HUES6 (cell line): Measurements from ENCODE around the gene MAP7D3.

ENCODE experiments used
- H3K27ac ChIP-seq: 2 replicates; pipeline ENCODE4 v1.7.0; 2013; ENCODE audit warnings: low read depth, mild to moderate bottlenecking, low read length, inconsistent platforms
- H3K27me3 ChIP-seq: 2 replicates; pipeline ENCODE4 v1.6.1; 2013; ENCODE audit warnings: low read length; ENCODE audit not compliant: control insufficient read depth, insufficient read depth
- H3K36me3 ChIP-seq: 2 replicates; pipeline ENCODE4 v1.6.1; 2013; ENCODE audit warnings: low read length; ENCODE audit not compliant: control insufficient read depth, insufficient read depth
- H3K4me1 ChIP-seq: 2 replicates; pipeline ENCODE4 v1.6.1; 2013; ENCODE audit warnings: low read length; ENCODE audit not compliant: control insufficient read depth, insufficient read depth
- H3K4me3 ChIP-seq: 2 replicates; pipeline ENCODE4 v1.5.1; 2013; ENCODE audit warnings: low read depth, low read length
- H3K9ac ChIP-seq: one replicate; pipeline ENCODE4 v1.6.1; 2013; ENCODE audit warnings: mild to moderate bottlenecking, low read length
- H3K9me3 ChIP-seq: 2 replicates; pipeline ENCODE4 v1.6.1; 2013; ENCODE audit warnings: low read depth, low read length; ENCODE audit not compliant: control insufficient read depth, insufficient read depth

The MAP7D3 gene

DNA sequence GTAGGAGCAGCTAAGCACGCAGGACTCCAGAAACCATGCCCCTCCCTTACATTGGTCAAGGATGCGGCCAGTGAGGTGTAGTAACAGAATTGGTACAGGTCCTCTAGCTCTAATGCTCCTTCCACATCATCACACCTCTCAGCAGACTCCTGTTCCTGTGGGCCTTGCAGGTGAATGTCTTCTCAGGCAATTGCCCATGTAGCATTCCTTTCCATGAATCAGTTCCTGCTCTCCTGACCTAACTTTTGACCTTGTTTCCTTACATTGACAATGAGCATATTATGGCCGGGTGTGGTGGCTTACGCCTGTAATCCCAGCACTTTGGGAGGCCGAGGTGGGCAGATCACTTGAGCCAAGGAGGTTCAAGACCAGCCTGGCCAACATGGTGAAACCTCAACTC is 31.3 kb downstream of the MAP7D3 start:
- Histone ChIP-seq H3K4me1 (no peaks in the 10 kb centered on the region), H3K27me3 (no peaks in the 10 kb centered on the region), H3K9ac (no peak overlapping the region), H3K4me3 (no peak overlapping the region), H3K9me3 (no peaks in the 10 kb centered on the region), H3K27ac (no peak overlapping the region), H3K36me3 (peaks cover 78% of the 10 kb centered on the region)

- peaks cover 9% of the 10 kb centered on the region; the same call in 1 of the 2 replicates for H3K4me1 ChIP-seq
- H3K4me3 ChIP-seq, result no peak overlapping the region
- no peaks in the 10 kb centered on the region for H3K9me3 ChIP-seq
- H3K9ac ChIP-seq, result no peak overlapping the region
- peaks cover 65% of the 10 kb centered on the region for H3K36me3 ChIP-seq
- H3K27ac ChIP-seq, result no peak overlapping the region
- no peaks in the 10 kb centered on the region for H3K27me3 ChIP-seq
Observed at GRCh38 chrX:136215559-136215958, 35.6 kb downstream of the MAP7D3 start.

GRCh38 chrX:136214551-136214950 is 36.6 kb downstream of the MAP7D3 start:
- Histone ChIP-seq H3K4me3 (no peak overlapping the region), H3K4me1 (peaks cover 9% of the 10 kb centered on the region; the same call in 1 of the 2 replicates), H3K36me3 (peaks cover 64% of the 10 kb centered on the region), H3K9ac (no peak overlapping the region), H3K9me3 (no peaks in the 10 kb centered on the region), H3K27me3 (no peaks in the 10 kb centered on the region), H3K27ac (no peak overlapping the region)

GRCh38 chrX:136212557-136213111 is 38.6 kb downstream of the MAP7D3 start:
- Histone ChIP-seq H3K27ac (no peak overlapping the region), H3K36me3 (peaks cover 61% of the 10 kb centered on the region), H3K9me3 (no peaks in the 10 kb centered on the region), H3K4me1 (peaks cover 12% of the 10 kb centered on the region; the same call in 1 of the 2 replicates), H3K27me3 (no peaks in the 10 kb centered on the region), H3K4me3 (no peak overlapping the region), H3K9ac (no peak overlapping the region)

DNA sequence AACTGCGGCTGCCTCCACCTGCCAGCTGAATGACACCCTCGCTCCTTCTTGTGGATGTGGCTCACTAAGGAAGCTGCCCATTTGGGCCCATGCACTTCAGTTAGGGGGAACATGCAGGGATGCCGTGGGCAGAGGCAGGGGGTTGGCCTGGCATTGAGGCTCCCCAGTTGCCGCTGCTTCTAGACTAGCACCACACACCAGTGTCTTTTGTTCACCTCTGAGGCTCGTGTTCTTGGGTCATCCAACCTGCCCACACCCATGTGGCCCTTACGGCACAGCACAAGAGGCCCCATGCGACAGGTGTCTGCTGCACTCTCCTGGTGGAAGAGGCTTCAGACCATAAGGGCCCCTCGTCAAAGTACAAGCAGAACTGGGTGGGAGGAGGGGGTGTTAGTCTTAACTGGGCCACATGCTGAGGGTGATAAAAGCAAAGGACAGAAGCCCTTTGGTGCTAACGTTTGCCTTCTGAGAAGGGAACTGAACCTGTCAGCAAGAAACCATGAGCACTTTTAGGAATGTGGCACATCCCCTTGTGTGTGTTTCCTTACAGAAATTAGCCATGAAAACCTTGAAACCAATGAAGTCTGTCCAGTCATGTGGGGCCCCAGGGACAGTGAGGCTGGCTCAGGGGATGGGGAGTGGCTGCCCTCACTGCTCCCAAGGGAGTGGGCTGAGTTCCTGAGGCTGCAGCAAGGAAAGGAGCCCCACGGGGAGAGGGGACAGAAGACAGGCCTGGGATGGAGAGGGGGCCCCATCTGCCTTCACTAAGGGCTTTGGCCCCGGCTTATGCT is 39.2 kb downstream of the MAP7D3 start:
- Histone ChIP-seq H3K9ac (no peak overlapping the region), H3K27me3 (no peaks in the 10 kb centered on the region), H3K27ac (no peak overlapping the region), H3K9me3 (no peaks in the 10 kb centered on the region), H3K4me3 (no peak overlapping the region), H3K4me1 (peaks cover 12% of the 10 kb centered on the region; the same call in 1 of the 2 replicates), H3K36me3 (peaks cover 59% of the 10 kb centered on the region)

DNA sequence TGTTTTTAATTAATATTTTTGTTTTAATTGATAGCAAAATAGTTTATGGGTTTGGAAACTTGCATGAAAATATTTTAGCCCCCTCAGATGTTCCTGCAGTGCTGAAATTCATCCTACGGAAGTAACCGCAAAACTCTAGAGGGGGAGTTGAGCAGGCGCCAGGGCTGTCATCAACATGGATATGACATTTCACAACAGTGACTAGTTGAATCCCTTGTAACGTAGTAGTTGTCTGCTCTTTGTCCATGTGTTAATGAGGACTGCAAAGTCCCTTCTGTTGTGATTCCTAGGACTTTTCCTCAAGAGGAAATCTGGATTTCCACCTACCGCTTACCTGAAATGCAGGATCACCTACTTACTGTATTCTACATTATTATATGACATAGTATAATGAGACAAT is 40.4 kb downstream of the MAP7D3 start:
- H3K27ac ChIP-seq, result no peak overlapping the region
- peaks cover 18% of the 10 kb centered on the region for H3K4me1 ChIP-seq
- no peak overlapping the region for H3K4me3 ChIP-seq
- no peak overlapping the region for H3K9ac ChIP-seq
- H3K36me3 ChIP-seq, result peaks cover 62% of the 10 kb centered on the region
- no peaks in the 10 kb centered on the region for H3K27me3 ChIP-seq
- H3K9me3 ChIP-seq, result no peaks in the 10 kb centered on the region

GRCh38 chrX:136210243-136210642 is 41.0 kb downstream of the MAP7D3 start:
- peaks cover 24% of the 10 kb centered on the region for H3K4me1 ChIP-seq
- H3K4me3 ChIP-seq, result no peak overlapping the region
- H3K27me3 ChIP-seq, result no peaks in the 10 kb centered on the region
- H3K27ac ChIP-seq, result no peak overlapping the region
- no peaks in the 10 kb centered on the region for H3K9me3 ChIP-seq
- no peak overlapping the region for H3K9ac ChIP-seq
- H3K36me3 ChIP-seq, result peaks cover 62% of the 10 kb centered on the region

DNA sequence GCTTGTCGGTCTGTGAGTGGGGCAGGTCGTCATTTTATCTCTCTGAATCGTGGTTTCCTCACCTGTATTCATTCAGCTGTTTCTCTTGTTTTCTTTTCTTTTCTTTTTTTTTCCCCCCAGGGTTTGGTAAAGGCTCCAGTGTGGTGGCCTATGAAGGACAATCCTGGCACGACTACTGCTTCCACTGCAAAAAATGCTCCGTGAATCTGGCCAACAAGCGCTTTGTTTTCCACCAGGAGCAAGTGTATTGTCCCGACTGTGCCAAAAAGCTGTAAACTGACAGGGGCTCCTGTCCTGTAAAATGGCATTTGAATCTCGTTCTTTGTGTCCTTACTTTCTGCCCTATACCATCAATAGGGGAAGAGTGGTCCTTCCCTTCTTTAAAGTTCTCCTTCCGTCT is 41.4 kb downstream of the MAP7D3 start:
- peaks cover 29% of the 10 kb centered on the region for H3K4me1 ChIP-seq
- no peak overlapping the region for H3K9ac ChIP-seq
- H3K36me3 ChIP-seq, result peaks cover 59% of the 10 kb centered on the region
- H3K27ac ChIP-seq, result no peak overlapping the region
- H3K27me3 ChIP-seq, result no peaks in the 10 kb centered on the region
- no peaks in the 10 kb centered on the region for H3K9me3 ChIP-seq
- H3K4me3 ChIP-seq, result no peak overlapping the region

DNA sequence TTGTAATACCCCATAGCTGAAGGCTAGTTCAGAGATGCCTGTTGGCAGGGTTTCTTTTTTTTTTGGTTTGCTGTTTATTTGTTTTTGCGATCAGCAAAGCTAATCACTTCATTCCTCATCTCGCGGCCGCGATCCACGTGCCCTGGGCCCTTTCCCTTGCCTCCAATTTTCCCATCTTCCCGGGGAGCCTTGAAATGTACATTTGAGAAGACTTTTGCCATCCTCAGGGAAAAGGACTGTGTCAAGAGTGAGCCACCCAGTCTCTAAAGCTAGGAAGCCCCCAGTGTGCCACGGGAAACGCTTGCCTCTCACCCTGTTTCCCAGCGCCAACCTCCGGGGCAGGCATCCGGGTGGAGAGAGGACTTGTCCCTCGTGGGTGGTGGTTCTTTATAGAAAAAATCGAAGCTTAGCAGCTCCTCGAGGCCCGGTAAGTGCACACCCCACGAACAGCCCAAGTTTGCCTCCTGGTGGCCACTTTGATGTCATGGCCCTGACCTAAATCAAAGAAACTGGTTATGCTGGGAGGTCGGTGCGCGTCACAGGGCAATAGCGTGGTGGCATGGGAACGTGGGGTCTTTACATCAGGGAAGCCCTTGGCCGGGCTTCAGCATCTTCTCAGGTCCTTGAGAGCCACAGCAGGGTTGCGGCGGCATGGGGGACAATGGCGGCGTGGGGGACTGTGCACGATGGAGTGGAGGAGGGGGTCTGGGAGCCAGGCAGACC is 42.0 kb downstream of the MAP7D3 start:
- H3K9me3 ChIP-seq, result no peaks in the 10 kb centered on the region
- H3K4me3 ChIP-seq, result no peak overlapping the region
- H3K4me1 ChIP-seq, result peaks cover 34% of the 10 kb centered on the region
- H3K27me3 ChIP-seq, result no peaks in the 10 kb centered on the region
- H3K27ac ChIP-seq, result no peak overlapping the region
- H3K9ac ChIP-seq, result no peak overlapping the region
- peaks cover 53% of the 10 kb centered on the region for H3K36me3 ChIP-seq

DNA sequence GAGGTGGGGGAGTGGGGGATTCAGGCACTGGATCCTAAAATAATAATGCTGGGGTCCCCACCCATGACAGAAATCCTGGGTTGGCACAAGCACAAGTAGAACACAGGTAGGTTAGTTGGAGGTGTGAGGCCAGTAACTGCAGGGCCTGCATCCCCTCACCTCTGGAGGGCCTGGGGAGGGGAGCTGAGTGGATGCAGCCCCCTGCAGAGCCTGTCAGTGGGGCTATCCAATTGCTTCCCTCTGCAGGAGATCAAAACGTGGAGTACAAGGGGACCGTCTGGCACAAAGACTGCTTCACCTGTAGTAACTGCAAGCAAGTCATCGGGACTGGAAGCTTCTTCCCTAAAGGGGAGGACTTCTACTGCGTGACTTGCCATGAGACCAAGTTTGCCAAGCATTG is 43.7 kb downstream of the MAP7D3 start:
- H3K9ac ChIP-seq, result no peak overlapping the region
- H3K27ac ChIP-seq, result no peak overlapping the region
- no peaks in the 10 kb centered on the region for H3K27me3 ChIP-seq
- H3K4me3 ChIP-seq, result no peak overlapping the region
- H3K36me3 ChIP-seq, result peaks cover 49% of the 10 kb centered on the region
- peaks cover 37% of the 10 kb centered on the region for H3K4me1 ChIP-seq
- H3K9me3 ChIP-seq, result no peaks in the 10 kb centered on the region

GRCh38 chrX:136206916-136207315 is 44.3 kb downstream of the MAP7D3 start:
- Histone ChIP-seq H3K9ac (no peak overlapping the region), H3K27ac (no peak overlapping the region), H3K4me3 (no peak overlapping the region), H3K36me3 (peaks cover 44% of the 10 kb centered on the region), H3K27me3 (no peaks in the 10 kb centered on the region), H3K4me1 (peaks cover 31% of the 10 kb centered on the region), H3K9me3 (no peaks in the 10 kb centered on the region)
